Activated naive CD8-positive, alpha-beta T cell treated with anti-CD3 and anti-CD28 coated beads, Interleukin-2, amount 50 U/mL, for 16 hours (primary cell): ENCODE measurements around the gene CCDC78.
"Not testable (repeated sequence)": the region's sequence is repeated elsewhere in the genome, so short reads cannot be mapped to it uniquely, and the experiment has no call there.

Source experiments
- DNase-seq: peaks from one replicate; pipeline ENCODE4 v3.0.0-alpha.2; 2020; ENCODE audit warnings: low read depth, low spot score

The CCDC78 gene

GRCh38 chr16:725041-725376 lies 1.2 kb downstream of the CCDC78 start:
- DNase-seq, result no peak

DNA sequence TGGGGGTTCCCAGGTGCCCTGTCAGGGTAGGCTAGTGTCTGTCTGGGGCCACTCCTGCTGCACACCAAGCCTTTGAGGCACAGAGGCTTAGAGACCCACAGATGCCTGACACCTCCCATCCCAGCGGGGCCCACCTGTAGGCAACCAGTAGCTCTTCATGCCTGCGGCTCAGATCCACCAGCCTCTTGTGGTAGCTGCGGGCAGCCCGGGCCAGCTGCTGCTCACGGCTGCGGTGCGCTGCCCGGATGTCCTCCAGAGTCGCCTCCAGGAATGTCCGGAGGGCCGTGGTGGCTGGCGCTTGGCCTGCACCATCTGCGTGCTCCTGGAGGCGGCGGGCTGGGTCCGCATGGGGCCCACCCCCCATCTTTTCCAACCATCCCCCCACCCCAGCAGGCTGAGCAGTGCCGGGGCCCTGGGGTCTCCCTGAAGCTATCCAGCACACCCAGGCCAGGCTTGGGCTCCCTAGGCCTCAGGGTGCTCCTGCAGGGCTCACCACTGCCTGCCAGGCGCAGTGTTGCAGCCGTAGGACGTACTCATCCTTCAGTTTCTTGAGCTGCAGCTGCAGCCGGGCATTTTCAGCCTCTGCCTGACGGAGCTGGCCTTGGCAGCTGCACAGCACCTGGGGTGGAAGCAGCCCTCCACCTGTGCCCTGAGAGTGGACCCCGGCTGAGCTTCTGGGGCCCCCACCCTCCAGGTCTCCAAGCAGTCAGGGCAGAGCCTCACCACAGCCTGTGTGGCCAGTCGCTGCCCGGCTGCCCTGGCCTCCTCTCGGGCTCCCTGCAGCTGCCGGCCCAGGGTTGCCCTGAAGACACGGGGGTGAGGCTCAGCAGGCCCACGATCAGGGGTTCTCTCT lies 1.8 kb downstream of the CCDC78 start:
- DNase-seq, result no peak

DNA sequence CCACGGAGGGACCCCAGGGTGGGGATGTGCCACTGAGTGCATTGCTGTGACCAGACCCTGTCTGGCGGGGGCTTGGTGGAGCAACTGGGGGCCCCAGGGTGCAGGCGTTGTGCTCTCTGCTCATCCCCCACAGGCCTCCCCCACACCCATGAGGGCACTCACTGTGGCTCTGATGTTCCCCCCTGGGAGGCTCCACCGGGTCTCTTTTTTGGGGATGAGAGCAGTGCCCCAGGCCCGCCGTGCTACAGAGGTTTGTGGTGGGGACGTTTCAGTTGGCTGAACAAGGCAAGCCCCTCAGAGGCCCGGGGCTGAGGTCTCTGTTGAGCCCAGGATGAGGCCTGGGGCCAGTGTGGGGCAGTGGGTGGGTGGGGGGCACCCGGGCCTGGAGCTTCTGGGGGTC lies 2.5 kb downstream of the CCDC78 start:
- DNase-seq, result no peak

- DNase-seq, result no peak
These were observed 3.2 kb downstream of the CCDC78 start for GRCh38 chr16:722835-723633.

- no peak for DNase-seq
These were observed 4.3 kb downstream of the CCDC78 start for GRCh38 chr16:721765-722540.

DNA sequence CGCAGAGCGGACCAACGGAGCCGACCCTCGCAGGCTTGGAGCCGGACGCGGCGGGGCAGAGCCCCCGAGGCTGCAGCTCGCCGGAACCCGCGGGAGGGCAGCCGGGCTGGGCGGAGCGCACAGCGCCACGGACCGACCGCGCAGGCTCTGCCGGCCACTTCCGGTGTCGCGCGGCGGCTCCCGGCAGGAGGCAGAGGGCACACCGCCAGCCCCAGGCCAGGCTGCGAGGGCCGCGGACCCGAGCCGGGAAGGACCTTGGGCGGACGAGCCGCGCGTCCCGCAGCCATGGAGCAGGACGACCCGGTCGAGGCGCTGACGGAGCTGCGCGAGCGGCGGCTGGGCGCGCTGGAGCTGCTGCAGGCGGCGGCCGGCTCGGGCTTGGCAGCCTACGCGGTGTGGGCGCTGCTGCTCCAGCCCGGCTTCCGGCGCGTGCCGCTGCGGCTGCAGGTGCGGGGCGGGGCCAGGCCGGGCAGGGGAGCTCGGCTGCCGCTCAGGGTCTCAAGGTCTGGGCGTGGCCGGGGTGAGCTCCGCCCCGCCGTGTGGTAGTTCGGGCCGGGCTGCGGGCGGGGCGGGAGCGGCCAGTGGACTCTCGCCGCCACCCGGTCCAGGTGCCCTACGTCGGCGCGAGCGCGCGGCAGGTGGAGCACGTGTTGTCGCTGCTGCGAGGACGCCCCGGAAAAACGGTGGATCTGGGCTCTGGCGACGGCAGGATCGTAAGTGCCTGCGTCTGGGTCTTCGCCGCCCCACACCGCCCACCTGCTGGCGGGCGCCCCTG lies 5.1 kb downstream of the CCDC78 start, which contains the start of gene ANTKMT:
Gene ANTKMT (plus strand): TSS at position 157 of the 775 bp plus-strand sequence. CDS start 129 bp downstream, at position 286.
- DNase-seq, result peak; percentile 54

DNA sequence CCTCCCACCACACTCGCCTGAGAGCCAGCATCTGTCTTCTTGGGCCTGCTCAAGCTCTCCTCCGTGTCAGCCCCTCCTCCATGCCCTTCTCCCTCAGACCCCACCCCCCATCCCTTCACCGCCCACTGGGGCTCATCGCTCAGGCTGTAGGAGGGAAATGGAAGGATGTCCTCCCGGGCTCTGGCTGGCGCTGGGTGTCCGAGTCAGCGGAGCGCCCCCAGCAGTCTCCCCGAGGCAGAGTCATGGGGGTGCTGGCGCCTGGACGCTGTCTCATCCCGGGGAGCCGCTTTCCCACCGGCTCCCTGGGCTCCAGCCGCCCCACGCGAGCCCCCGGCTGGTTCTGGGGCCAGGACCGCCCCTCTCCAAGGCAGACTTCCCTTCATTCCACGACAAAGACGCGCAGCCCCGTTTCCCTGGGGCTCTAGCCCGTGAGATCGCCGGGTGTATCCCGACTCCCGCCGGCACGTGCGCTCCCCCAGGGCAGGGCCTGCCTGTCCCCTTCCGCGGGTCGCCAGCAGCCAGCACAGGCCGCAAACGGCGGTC lies 5.7 kb downstream of the CCDC78 start:
- no peak for DNase-seq

DNA sequence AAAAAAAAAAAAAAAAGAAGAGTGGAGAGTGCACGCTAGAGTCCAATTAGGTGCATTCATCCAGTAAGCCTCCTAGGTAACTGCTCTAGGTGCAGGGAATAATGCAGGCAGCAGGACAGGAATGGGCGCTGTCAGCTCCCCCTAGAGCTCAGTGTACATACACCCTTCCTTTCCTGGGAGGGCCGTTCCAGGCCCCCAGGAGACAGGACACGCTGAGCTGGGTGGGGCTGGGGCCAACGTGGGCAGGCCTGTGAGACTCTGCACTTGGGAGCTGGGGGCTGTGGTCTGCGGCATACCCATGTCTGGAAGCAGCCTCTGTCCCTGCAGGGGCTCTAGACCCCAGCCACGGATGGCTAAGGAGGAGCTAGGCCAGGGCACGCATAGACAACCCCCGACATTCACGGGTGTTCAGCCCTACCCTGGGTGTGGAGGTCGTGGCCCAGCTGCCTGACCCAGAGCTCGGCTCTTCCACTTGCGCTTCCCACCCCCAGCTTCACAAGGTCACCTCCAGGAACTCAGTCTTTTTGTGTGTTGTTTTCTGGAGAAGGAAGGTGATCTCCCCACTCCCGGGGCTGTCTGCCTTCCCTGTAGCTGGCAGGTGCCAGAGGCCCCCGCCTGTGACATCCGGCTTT lies 6.3 kb downstream of the CCDC78 start:
- no peak for DNase-seq

DNA sequence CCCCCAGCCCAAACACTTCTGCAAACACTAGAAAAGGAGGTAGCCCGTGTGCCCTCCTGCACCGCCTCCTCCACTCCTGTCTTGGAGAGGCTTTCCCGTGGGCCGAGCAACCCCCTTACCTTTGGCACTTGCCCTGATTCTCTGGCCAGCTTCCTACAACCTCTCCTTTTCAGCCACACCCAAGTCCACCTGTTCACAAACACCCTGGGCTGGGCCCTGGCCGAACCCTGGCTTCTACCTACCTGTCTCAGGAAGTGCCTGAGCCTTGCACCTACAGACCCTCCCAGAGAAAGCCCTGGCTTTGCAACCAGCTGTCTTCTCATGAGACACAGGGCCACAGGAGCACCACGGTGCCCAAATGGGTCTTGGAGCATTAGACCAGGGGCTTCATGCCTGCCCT lies 7.3 kb downstream of the CCDC78 start:
- DNase-seq, result no peak

DNA sequence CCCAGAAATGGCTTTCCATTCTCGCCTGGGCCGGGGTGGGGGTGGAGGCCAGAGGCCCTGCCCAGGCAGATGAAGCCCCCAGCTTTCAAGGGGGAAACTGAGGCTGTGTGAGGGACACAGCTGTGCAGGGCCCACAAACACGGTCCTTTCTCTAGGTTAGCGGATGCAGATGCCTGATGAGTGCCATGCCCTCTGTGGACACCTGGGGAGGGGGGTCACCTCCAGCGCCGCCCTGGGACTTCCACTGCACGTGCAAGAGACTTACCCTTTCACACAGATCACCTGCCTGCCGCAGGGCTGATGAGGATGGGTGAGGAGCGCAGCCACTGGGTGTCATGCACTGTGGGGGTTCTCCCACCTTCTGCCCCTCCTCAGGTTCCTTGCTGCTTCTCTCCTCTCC lies 7.9 kb downstream of the CCDC78 start:
- no peak for DNase-seq

GRCh38 chr16:717450-718245 lies 8.6 kb downstream of the CCDC78 start:
- DNase-seq, result no peak

DNA sequence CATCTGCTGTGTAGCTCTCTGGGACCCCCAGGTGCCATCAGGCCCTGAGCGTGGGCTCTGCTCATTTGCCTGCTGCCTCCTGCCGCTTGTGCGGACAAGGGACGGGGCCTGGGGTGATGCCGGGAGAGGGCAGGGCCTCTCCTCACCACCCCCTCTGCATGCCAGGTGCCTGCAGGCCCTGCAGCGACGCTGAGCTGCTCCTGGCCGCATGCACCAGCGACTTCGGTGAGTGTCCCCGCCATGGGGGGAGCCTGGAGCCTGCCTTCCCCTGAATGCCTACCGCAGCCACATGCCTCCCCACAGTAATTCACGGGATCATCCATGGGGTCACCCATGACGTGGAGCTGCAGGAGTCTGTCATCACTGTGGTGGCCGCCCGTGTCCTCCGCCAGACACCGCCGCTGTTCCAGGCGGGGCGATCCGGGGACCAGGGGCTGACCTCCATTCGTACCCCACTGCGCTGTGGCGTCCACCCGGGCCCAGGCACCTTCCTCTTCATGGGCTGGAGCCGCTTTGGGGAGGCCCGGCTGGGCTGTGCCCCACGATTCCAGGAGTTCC lies 9.4 kb downstream of the CCDC78 start:
- no peak for DNase-seq

- no peak for DNase-seq
These were observed 10.1 kb downstream of the CCDC78 start for GRCh38 chr16:716200-716568.

DNA sequence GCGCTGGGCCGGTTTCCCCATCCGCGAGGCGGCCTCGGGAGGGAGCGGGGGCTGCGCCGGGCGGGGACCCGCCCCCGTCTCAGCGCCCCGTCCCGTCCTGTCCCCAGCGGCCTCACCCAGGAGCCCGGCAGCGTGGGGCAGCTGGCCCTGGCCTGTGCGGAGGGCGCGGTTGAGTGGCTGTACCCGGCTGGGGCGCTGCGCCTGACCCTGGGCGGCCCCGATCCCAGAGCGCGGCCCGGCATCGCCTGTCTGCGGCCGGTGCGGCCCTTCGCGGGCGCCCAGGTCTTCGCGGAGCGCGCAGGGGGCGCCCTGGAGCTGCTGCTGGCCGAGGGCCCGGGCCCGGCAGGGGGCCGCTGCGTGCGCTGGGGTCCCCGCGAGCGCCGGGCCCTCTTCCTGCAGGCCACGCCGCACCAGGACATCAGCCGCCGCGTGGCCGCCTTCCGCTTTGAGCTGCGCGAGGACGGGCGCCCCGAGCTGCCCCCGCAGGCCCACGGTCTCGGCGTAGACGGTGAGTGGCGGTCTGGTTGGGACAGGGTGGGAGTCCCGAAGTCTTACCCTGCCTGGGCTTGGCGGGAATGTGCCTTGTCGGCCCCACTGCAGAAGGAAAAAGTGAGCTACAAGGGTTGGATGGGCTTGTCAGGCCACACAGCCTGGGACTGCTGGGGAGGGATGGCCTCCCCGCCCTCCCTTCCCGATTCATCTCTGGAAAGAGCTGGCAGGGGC lies 10.6 kb downstream of the CCDC78 start:
- no peak for DNase-seq

- peak; percentile 78 for DNase-seq
These were observed 11.4 kb downstream of the CCDC78 start, which contains the start of gene METRN for GRCh38 chr16:714558-715476. Gene METRN (plus strand): TSS chr16:715118. CDS start chr16:715290, 172 bp downstream.

GRCh38 chr16:714079-714478 lies 12.2 kb downstream of the CCDC78 start:
- no peak for DNase-seq

- not testable (repeated sequence) for DNase-seq
These were observed 13.4 kb downstream of the CCDC78 start for GRCh38 chr16:712740-713250.
